Activated CD8-positive, alpha-beta memory T cell treated with anti-CD3 and anti-CD28 coated beads, Interleukin-2, amount 50 U/mL, for 24 hours (primary cell): ENCODE results near the gene DHRSX.
"Not testable (repeated sequence)": the region's sequence is repeated elsewhere in the genome, so short reads cannot be mapped to it uniquely, and the experiment has no call there.

Experiments
- DNase-seq: peaks from one replicate; pipeline ENCODE4 v3.0.0-alpha.2; 2020; ENCODE audit errors: extremely low read depth

Gene DHRSX

GRCh38 chrX:2520539-2520938, 19.8 kb upstream of the DHRSX start:
- no peak for DNase-seq

GRCh38 chrX:2519638-2520037, 18.9 kb upstream of the DHRSX start:
- DNase-seq: not testable (repeated sequence)

GRCh38 chrX:2517055-2517454, 16.3 kb upstream of the DHRSX start:
- no peak for DNase-seq

- no peak for DNase-seq
Observed at GRCh38 chrX:2516623-2517022, 15.8 kb upstream of the DHRSX start.

GRCh38 chrX:2514131-2514530, 13.4 kb upstream of the DHRSX start:
- DNase-seq: no peak

- DNase-seq: no peak
Observed at GRCh38 chrX:2513121-2513664, 12.4 kb upstream of the DHRSX start.

GRCh38 chrX:2512501-2512900, 11.7 kb upstream of the DHRSX start:
- DNase-seq: no peak

GRCh38 chrX:2511326-2511725, 10.6 kb upstream of the DHRSX start:
- DNase-seq: no peak

GRCh38 chrX:2508648-2509335, 8.0 kb upstream of the DHRSX start:
- DNase-seq: no peak

GRCh38 chrX:2507904-2508627, 7.3 kb upstream of the DHRSX start:
- DNase-seq: no peak

- DNase-seq: no peak
Observed at GRCh38 chrX:2507196-2507595, 6.4 kb upstream of the DHRSX start.

- DNase-seq: not testable (repeated sequence)
Observed at GRCh38 chrX:2505341-2505740, 4.6 kb upstream of the DHRSX start.

GRCh38 chrX:2504706-2505332, 4.0 kb upstream of the DHRSX start:
- DNase-seq: no peak

- DNase-seq: no peak
Observed at GRCh38 chrX:2503591-2504500, 3.1 kb upstream of the DHRSX start.

- no peak for DNase-seq
Observed at GRCh38 chrX:2502668-2503519, 2.1 kb upstream of the DHRSX start.

- no peak for DNase-seq
Observed at GRCh38 chrX:2502120-2502667, 1.4 kb upstream of the DHRSX start.

GRCh38 chrX:2501559-2502102, 855 bp upstream of the DHRSX start:
- DNase-seq: no peak

GRCh38 chrX:2500091-2500802, 529 bp downstream of the DHRSX start:
- no peak for DNase-seq

GRCh38 chrX:2499507-2499906, 1.3 kb downstream of the DHRSX start:
- no peak for DNase-seq
